K562 (cell line): ENCODE data around the gene SFRP5. TPM values are rescaled to one million over a fixed set of nuclear protein-coding genes. Genes with fewer than 3 reads are reported as not detected.

Source experiments
- ATAC-seq: fragments of 200-7000 bp; cut with Tn5 transposase; 3 replicates; pipeline ENCODE4 v1.9.1; 2020; ENCODE audit warnings: moderate library complexity
- BruUV-seq: library from RNA; stranded (reverse); fragments of 400-500 nt; replicated peaks from 2 replicates; lab custom pipeline; 2021; lab: Mats Ljungman, UMichigan
- CTCF ChIA-PET: fragments of 300-600 bp; formaldehyde crosslinking; extraction: SDS; loops from one replicate; lab custom pipeline; 2021; ENCODE audit warnings: low intra/inter-chr PET ratio; lab: Yijun Ruan, JAX
- POLR2A ChIA-PET: fragments of 300-600, 350-650 bp; sonication (Branson Sonifier 250); formaldehyde crosslinking; extraction: SDS; loops from one replicate; lab custom pipeline; 2021; ENCODE audit warnings: antibody characterized with exemption, inconsistent platforms; lab: Yijun Ruan, JAX
- DNase-seq, 4 experiments: peaks; one replicate each; pipeline versions ENCODE4 v3.0.0 to v3.0.0-alpha.2; 2011 to 2018; ENCODE audit warnings: low spot score in 3 of 4, mixed read lengths in 3 of 4; ENCODE audit errors: extremely low read depth in 1 of 4
- FAIRE-seq: peaks from 2 replicates; lab custom pipeline; 2011; peaks lifted over from hg19 to GRCh38; lab: Jason Lieb, UNC
- H2AFZ ChIP-seq: 2 replicates; pipeline ENCODE4 v1.6.0; 2011; ENCODE audit warnings: low read depth, low read length, control low read depth, inconsistent platforms
- H3K27ac ChIP-seq: fragments of 200-600 bp; 3 replicates; pipeline ENCODE4 v1.8.0; 2011; ENCODE audit warnings: low read depth, mild to moderate bottlenecking, control low read depth, inconsistent platforms, low read length, moderate library complexity, mixed read lengths; ENCODE audit errors: extremely low read depth
- H3K27me3 ChIP-seq, 2 experiments: fragments of 300-600 bp in 1 of 2; 2 replicates in 1 of 2; 3 replicates in 1 of 2; pipeline versions ENCODE4 v1.6.0 to v1.8.0; 2011; ENCODE audit warnings: inconsistent platforms in 2 of 2, low read length in 2 of 2, mild to moderate bottlenecking in 1 of 2, mixed read lengths in 1 of 2, moderate library complexity in 1 of 2; ENCODE audit not compliant: control insufficient read depth in 2 of 2, insufficient read depth in 2 of 2
- H3K36me3 ChIP-seq: fragments of 300-600 bp; 3 replicates; pipeline ENCODE4 v1.8.0; 2011; ENCODE audit warnings: mild to moderate bottlenecking, low read length, inconsistent platforms; ENCODE audit not compliant: control insufficient read depth, insufficient read depth
- H3K4me1 ChIP-seq, 2 experiments: fragments of 200-600 bp in 1 of 2; replicated peaks in 1 of 2; 2 replicates in 1 of 2; 3 replicates in 1 of 2; pipeline versions ENCODE4 v1.5.1 to v1.8.0; 2011; ENCODE audit warnings: inconsistent platforms in 2 of 2, low read length in 2 of 2, mild to moderate bottlenecking in 1 of 2, mixed read lengths in 1 of 2, moderate library complexity in 1 of 2; ENCODE audit not compliant: control insufficient read depth in 2 of 2, insufficient read depth in 2 of 2
- H3K4me2 ChIP-seq: 2 replicates; pipeline ENCODE4 v1.6.1; 2011; ENCODE audit warnings: low read length, control low read depth, inconsistent platforms, mixed read lengths; ENCODE audit not compliant: insufficient read depth
- H3K4me3 ChIP-seq: fragments of 200-600 bp; sonication (generic), shearing (Covaris generic); 2 replicates; pipeline ENCODE4 v1.5.1; 2016; ENCODE audit warnings: control low read depth, inconsistent platforms
- H3K79me2 ChIP-seq: fragments of 200-600 bp; 3 replicates; pipeline ENCODE4 v1.8.0; 2011; ENCODE audit warnings: low read length, inconsistent platforms; ENCODE audit not compliant: control insufficient read depth, insufficient read depth
- H3K9ac ChIP-seq, 2 experiments: 2 replicates each; pipeline versions ENCODE4 v1.6.0 to v1.6.1; 2011; ENCODE audit warnings: low read depth in 2 of 2, low read length in 2 of 2, control low read depth in 1 of 2, inconsistent platforms in 1 of 2, mild to moderate bottlenecking in 1 of 2, mixed read lengths in 1 of 2; ENCODE audit not compliant: insufficient read depth in 1 of 2
- H3K9me1 ChIP-seq: one replicate; pipeline ENCODE4 v1.6.0; 2011; ENCODE audit warnings: inconsistent platforms, mild to moderate bottlenecking, low read length, moderate library complexity; ENCODE audit not compliant: control insufficient read depth, insufficient read depth
- H3K9me3 ChIP-seq: replicated peaks from 2 replicates; pipeline ENCODE4 v1.5.1; 2011; ENCODE audit warnings: low read depth, low read length, inconsistent platforms; ENCODE audit not compliant: control insufficient read depth, insufficient read depth
- H4K20me1 ChIP-seq: replicated peaks from 2 replicates; pipeline ENCODE4 v1.6.1; 2011; ENCODE audit warnings: low read length, inconsistent platforms, mixed read lengths; ENCODE audit not compliant: control insufficient read depth, insufficient read depth
- ARID3B ChIP-seq: fragments of 250-450 bp; sonication (Bioruptor Pico); IDR thresholded peaks from 2 replicates; pipeline ENCODE4 v1.4.0; 2020; ENCODE audit warnings: borderline replicate concordance
- CGGBP1 ChIP-seq: fragments of 250-450 bp; sonication (Bioruptor Pico); IDR thresholded peaks from 2 replicates; pipeline ENCODE4 v1.9.0; 2021; ENCODE audit warnings: mild to moderate bottlenecking
- EZH2 ChIP-seq: IDR thresholded peaks from 2 replicates; pipeline ENCODE4 v1.6.1; 2012; ENCODE audit warnings: low read depth, mild to moderate bottlenecking, inconsistent platforms, low read length, borderline replicate concordance
- GTF3C2 ChIP-seq: IDR thresholded peaks from 3 replicates; pipeline ENCODE4 v1.6.1; 2011; ENCODE audit warnings: borderline replicate concordance, mild to moderate bottlenecking, moderate library complexity; ENCODE audit not compliant: insufficient read length; ENCODE audit errors: extremely low read depth
- NFE2 ChIP-seq: IDR thresholded peaks from 2 replicates; pipeline ENCODE4 v1.6.1; 2014; ENCODE audit warnings: antibody characterized with exemption, low read depth
- RBM25 ChIP-seq: fragments of 200-400 bp; formaldehyde crosslinking; IDR thresholded peaks from 2 replicates; pipeline ENCODE4 v1.6.1; 2018; ENCODE audit warnings: low read length, low read depth, moderate library complexity; ENCODE audit not compliant: severe bottlenecking
- SMAD4 ChIP-seq: fragments of 250-450 bp; sonication (Bioruptor Pico); conservative IDR thresholded peaks from 2 replicates; pipeline ENCODE4 v1.8.0; 2021; ENCODE audit warnings: inconsistent platforms, mild to moderate bottlenecking, moderate library complexity
- TAF15 ChIP-seq: fragments of 200-400 bp; formaldehyde crosslinking; IDR thresholded peaks from 2 replicates; pipeline ENCODE4 v1.6.1; 2017; ENCODE audit warnings: mild to moderate bottlenecking, low read depth, low read length, moderate library complexity
- TCF7L2 ChIP-seq: fragments of 150-350 bp; IDR thresholded peaks from 2 replicates; pipeline ENCODE4 v1.6.1; 2016; ENCODE audit warnings: low read depth, mild to moderate bottlenecking, low read length, moderate library complexity
- U2AF2 ChIP-seq: fragments of 200-400 bp; formaldehyde crosslinking; optimal IDR thresholded peaks from 2 replicates; pipeline ENCODE3; 2017; ENCODE audit warnings: low read depth, mild to moderate bottlenecking, low read length
- ZNF592 ChIP-seq: fragments of 450-650 bp; IDR thresholded peaks from 2 replicates; pipeline ENCODE4 v1.6.1; 2017; ENCODE audit warnings: antibody characterized with exemption, mild to moderate bottlenecking
- WGBS: fragments of 100-300 bp; shearing (Covaris generic); methylation state at CpG from one replicate; pipeline ENCODE4 v1.1.6; 2016; ENCODE audit warnings: low coverage, mixed read lengths; ENCODE audit not compliant: insufficient coverage; ENCODE audit errors: missing lambda C conversion rate; 5-methylcytosine and 5-hydroxymethylcytosine counted together
- in situ Hi-C: fragments of 300-500 bp; cut with MboI; formaldehyde crosslinking; loops from 4 replicates; pipeline ENCODE4 v1.15.0; 2018; ENCODE audit warnings: inconsistent platforms, mixed read lengths
- intact Hi-C: fragments of 100-400 bp; cut with micrococcal nuclease; formaldehyde crosslinking; loops from 2 replicates; pipeline ENCODE4 v1.14.2; 2022
- polyA plus RNA-seq, 8 experiments: library from polyadenylated mRNA; depleted of rRNA in 4 of 8; stranded (reverse) in 5 of 8; unstranded in 3 of 8; fragments of >200 nt; fragmentation: Nextera tagmentation in 2 of 8; fragmentation: Illumina TruSeq in 1 of 8; extraction: Ambion mirVana in 2 of 8; extraction: Trizol in 1 of 8; gene quantifications; 2 replicates each; pipeline versions ENCODE4 v1.2.1 to v1.2.3, GENCODE V29; 2011 to 2014; ENCODE audit warnings: inconsistent platforms in 1 of 8, missing spikeins in 1 of 8
- total RNA-seq, 7 experiments: library from RNA; depleted of rRNA in 6 of 7; stranded (reverse); fragments of >200 nt in 6 of 7; fragmentation: Illumina TruSeq in 2 of 7; extraction: Trizol in 2 of 7; gene quantifications; 2 replicates each; pipeline versions ENCODE4 v1.2.1 to v1.2.3, GENCODE V29; 2011 to 2021; ENCODE audit warnings: low replicate concordance in 1 of 7

Gene SFRP5
- total and polyA plus RNA-seq, 9 of the 15 experiments (the other 6 are each of a cell fraction or from before 2014, with no cell fraction given), result 0.07 to 0.29 (median 0.13) TPM; not detected in 3

- TF ChIP-seq GTF3C2 (no peak), U2AF2 (no peak), EZH2 (no peak), TAF15 (no peak), NFE2 (no peak), TCF7L2 (no peak), SMAD4 (no peak)
Measured at GRCh38 chr10:97800474-97800873, 28.7 kb upstream of the SFRP5 start (continued).

GRCh38 chr10:97798958-97799610 lies 27.3 kb upstream of the SFRP5 start:
- no peaks in the 10 kb centered on the region for H3K36me3 ChIP-seq
- H4K20me1 ChIP-seq, result no peaks in the 10 kb centered on the region
- no peak overlapping the region for H3K4me2 ChIP-seq
- in situ Hi-C loops, result no loop called here
- ChIA-PET POLR2A (no interaction called here), CTCF (no interaction called here)
- peaks cover 0 to 4% of the 10 kb centered on the region in 2 experiments; a peak in 1 of 5 replicates for H3K4me1 ChIP-seq
- BruUV-seq, result no TSS peak
- no peak for FAIRE-seq
- peaks cover 5% of the 10 kb centered on the region; the same call in 1 of the 2 replicates for H3K9me3 ChIP-seq
- H3K27me3 ChIP-seq, result peaks cover 0 to 5% of the 10 kb centered on the region in 2 experiments; a peak in 2 of 5 replicates
- no peak overlapping the region for H3K4me3 ChIP-seq
- no peak overlapping the region for H2AFZ ChIP-seq
- no peak for ATAC-seq
- no peaks in the 10 kb centered on the region for H3K79me2 ChIP-seq
- H3K9me1 ChIP-seq, result no peaks in the 10 kb centered on the region
- H3K27ac ChIP-seq, result no peak overlapping the region
- no CpG with 5 or more reads among the region's 1 CpG for WGBS
- H3K9ac ChIP-seq, result no peak overlapping the region
- intact Hi-C loops, result no loop called here
- DNase-seq, result no peak
- TF ChIP-seq ZNF592 (no peak), RBM25 (peak; percentile 54), ARID3B (CRISPR knock-in tag) (no peak), CGGBP1 (CRISPR knock-in tag) (no peak)
